Measurements from ENCODE around the gene UBAC2. TPM values are rescaled to one million over a fixed set of nuclear protein-coding genes. Genes with fewer than 3 reads are reported as not detected.

UBAC2 gene
- total and polyA plus RNA-seq, 4 donors, result 32.9 to 42.3 (median 35.3) TPM

- H3K4me1 ChIP-seq (ENCODE audit: control insufficient read depth in 4 of 4, insufficient read depth in 4 of 4, low read length in 3 of 4), result peaks cover 0 to 12% (median 6%) of the 10 kb centered on the region in 4 donors
- no peak overlapping the region for H3K4me3 ChIP-seq (ENCODE audit: low read depth in 1 of 3, low read length in 3 of 3)
- H3K27me3 ChIP-seq (ENCODE audit: control insufficient read depth in 4 of 4, insufficient read depth in 4 of 4, low read length in 3 of 4), result no peaks in the 10 kb centered on the region
- WGBS, result 86% methylated on average over 3 of the region's 3 CpGs
- H3K27ac ChIP-seq (ENCODE audit: low read depth in 1 of 2, low read length in 2 of 2), result no peak overlapping the region
- H3K9ac ChIP-seq (ENCODE audit: low read depth in 1 of 2, low read length in 2 of 2), result no peak overlapping the region
- TF ChIP-seq TAF1 (conservative IDR thresholded peaks at IDR 0.05) (no peak), RAD21 (IDR thresholded peaks at IDR 0.05) (no peak), MAX (IDR thresholded peaks at IDR 0.05) (no peak), YY1 (IDR thresholded peaks at IDR 0.05) (no peak), JUND (IDR thresholded peaks at IDR 0.05) (no peak), FOXA2 (IDR thresholded peaks at IDR 0.05) (no peak), HNF4A (conservative IDR thresholded peaks at IDR 0.05) (no peak), FOXA1 (IDR thresholded peaks at IDR 0.05) (no peak), EGR1 (IDR thresholded peaks at IDR 0.05; ENCODE audit: low read depth in 2 of 2) (no peak), RXRA (IDR thresholded peaks at IDR 0.05) (no peak), ATF3 (IDR thresholded peaks at IDR 0.05) (no peak), HNF4G (IDR thresholded peaks at IDR 0.05) (no peak), GABPA (IDR thresholded peaks at IDR 0.05 in 1 of 2, conservative IDR thresholded peaks at IDR 0.05 in 1 of 2) (no peak), REST (IDR thresholded peaks at IDR 0.05) (no peak), CTCF (IDR thresholded peaks at IDR 0.05; ENCODE audit: low read depth, low read length, missing input control) (no peak), NR2F2 (IDR thresholded peaks at IDR 0.05) (no peak), SP1 (IDR thresholded peaks at IDR 0.05) (no peak)
- TF ChIP-seq, protein P1, sequence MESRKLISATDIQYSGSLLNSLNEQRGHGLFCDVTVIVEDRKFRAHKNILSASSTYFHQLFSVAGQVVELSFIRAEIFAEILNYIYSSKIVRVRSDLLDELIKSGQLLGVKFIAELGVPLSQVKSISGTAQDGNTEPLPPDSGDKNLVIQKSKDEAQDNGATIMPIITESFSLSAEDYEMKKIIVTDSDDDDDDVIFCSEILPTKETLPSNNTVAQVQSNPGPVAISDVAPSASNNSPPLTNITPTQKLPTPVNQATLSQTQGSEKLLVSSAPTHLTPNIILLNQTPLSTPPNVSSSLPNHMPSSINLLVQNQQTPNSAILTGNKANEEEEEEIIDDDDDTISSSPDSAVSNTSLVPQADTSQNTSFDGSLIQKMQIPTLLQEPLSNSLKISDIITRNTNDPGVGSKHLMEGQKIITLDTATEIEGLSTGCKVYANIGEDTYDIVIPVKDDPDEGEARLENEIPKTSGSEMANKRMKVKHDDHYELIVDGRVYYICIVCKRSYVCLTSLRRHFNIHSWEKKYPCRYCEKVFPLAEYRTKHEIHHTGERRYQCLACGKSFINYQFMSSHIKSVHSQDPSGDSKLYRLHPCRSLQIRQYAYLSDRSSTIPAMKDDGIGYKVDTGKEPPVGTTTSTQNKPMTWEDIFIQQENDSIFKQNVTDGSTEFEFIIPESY (IDR thresholded peaks at IDR 0.05), result no peak
- H3K36me3 ChIP-seq (ENCODE audit: control insufficient read depth in 4 of 4, insufficient read depth in 3 of 4, low read depth in 1 of 4, low read length in 3 of 4), result peaks cover 0 to 3% (median 0%) of the 10 kb centered on the region in 4 donors
- H3K9me3 ChIP-seq (ENCODE audit: control insufficient read depth in 4 of 4, low read length in 3 of 4), result no peaks in the 10 kb centered on the region
- DNase-seq (ENCODE audit: low spot score), result no peak
These were observed 90.2 kb downstream of the UBAC2 start for GRCh38 chr13:99290894-99291293.
